ENCODE results near the gene ZDHHC23. TPM values are rescaled to one million over a fixed set of nuclear protein-coding genes. Genes with fewer than 3 reads are reported as not detected.

ZDHHC23 gene
- polyA plus RNA-seq, 1 of the 3 experiments (the other 2 are of a cell fraction): 3.7 TPM

Other genes starting within 250 kb of the ZDHHC23 start
- gene NAA50, start 201.8 kb upstream of the ZDHHC23 start, polyA plus RNA-seq (2012; rRNA removed): 39.6 and 79.5 TPM in 2 replicates
- gene ATP6V1A, start 201.0 kb upstream of the ZDHHC23 start, polyA plus RNA-seq (2012; rRNA removed): 12.1 and 16.7 TPM in 2 replicates
- gene GRAMD1C, start 109.2 kb upstream of the ZDHHC23 start, polyA plus RNA-seq (2012; rRNA removed): 1.2 and 1.3 TPM in 2 replicates
- 3.1 and 5.5 TPM in 2 replicates for gene CCDC191, start 108.5 kb downstream of the ZDHHC23 start, polyA plus RNA-seq (2012; rRNA removed)
- gene QTRT2, start 108.7 kb downstream of the ZDHHC23 start, polyA plus RNA-seq (2012; rRNA removed): 6.2 and 7.9 TPM in 2 replicates
- gene DRD3, start 231.0 kb downstream of the ZDHHC23 start, polyA plus RNA-seq (2012; rRNA removed): not detected in 2 replicates

Data from SK-N-SH (cell line).